ENCODE measurements around the gene SFMBT2.

GRCh38 chr10:7260412-7260900, 150.4 kb downstream of the SFMBT2 start:
- TF ChIP-seq CTCF (IDR thresholded peaks at IDR 0.05), result peak; percentile 26 to 81 (median 68)
- TF ChIP-seq POLR2A (IDR thresholded peaks at IDR 0.05), result no peak
